DND-41 (cell line): Measurements from ENCODE around the gene TMEM59L.

Source experiments
- ATAC-seq: fragments of 200-7000 bp; cut with Tn5 transposase; 3 replicates; pipeline ENCODE4 v1.9.1; 2021; ENCODE audit warnings: low read depth; ENCODE audit not compliant: insufficient read depth
- DNase-seq: peaks from one replicate; pipeline ENCODE4 v3.0.0-alpha.2; 2020
- H2AFZ ChIP-seq: 2 replicates; pipeline ENCODE4 v1.6.0; 2012; ENCODE audit warnings: low read depth, low read length
- H3K27ac ChIP-seq: 2 replicates; pipeline ENCODE4 v1.5.1; 2012; ENCODE audit warnings: low read length, inconsistent platforms
- H3K27me3 ChIP-seq: fragments of 200-600 bp; sonication (generic); 2 replicates; pipeline ENCODE4 v1.6.0; 2012; ENCODE audit warnings: low read length, mild to moderate bottlenecking, inconsistent platforms; ENCODE audit not compliant: insufficient read depth, poor library complexity
- H3K36me3 ChIP-seq: 2 replicates; pipeline ENCODE4 v1.5.1; 2012; ENCODE audit warnings: low read length, inconsistent platforms; ENCODE audit not compliant: insufficient read depth
- H3K4me1 ChIP-seq: 2 replicates; pipeline ENCODE4 v1.5.1; 2012; ENCODE audit warnings: mild to moderate bottlenecking, low read length; ENCODE audit not compliant: insufficient read depth
- H3K4me2 ChIP-seq: 2 replicates; pipeline ENCODE4 v1.6.0; 2012; ENCODE audit warnings: mild to moderate bottlenecking, moderate library complexity, low read length, inconsistent platforms; ENCODE audit not compliant: insufficient read depth
- H3K4me3 ChIP-seq, 2 experiments: fragments of 200-600 bp in 1 of 2; shearing (Covaris generic) in 1 of 2; 2 replicates each; pipeline ENCODE4 v1.5.1; 2012 to 2016; ENCODE audit warnings: inconsistent platforms in 2 of 2, low read length in 2 of 2, mild to moderate bottlenecking in 2 of 2, low read depth in 1 of 2, moderate library complexity in 1 of 2
- H3K79me2 ChIP-seq: 2 replicates; pipeline ENCODE4 v1.6.0; 2012; ENCODE audit warnings: low read length, inconsistent platforms; ENCODE audit not compliant: insufficient read depth
- H3K9ac ChIP-seq: 2 replicates; pipeline ENCODE4 v1.6.0; 2012; ENCODE audit warnings: low read depth, mild to moderate bottlenecking, inconsistent platforms, low read length, moderate library complexity
- H3K9me3 ChIP-seq: 2 replicates; pipeline ENCODE4 v1.5.1; 2012; ENCODE audit warnings: low read length, moderate library complexity, mild to moderate bottlenecking, inconsistent platforms; ENCODE audit not compliant: insufficient read depth, severe bottlenecking
- H4K20me1 ChIP-seq: 2 replicates; pipeline ENCODE4 v1.6.0; 2012; ENCODE audit warnings: low read length; ENCODE audit not compliant: insufficient read depth
- CTCF ChIP-seq: IDR thresholded peaks from 2 replicates; pipeline ENCODE4 v1.5.1; 2012; ENCODE audit warnings: borderline replicate concordance, low read length, moderate library complexity, mild to moderate bottlenecking; ENCODE audit not compliant: poor library complexity, severe bottlenecking; ENCODE audit errors: extremely low read depth
- EZH2 ChIP-seq: IDR thresholded peaks from 3 replicates; pipeline ENCODE4 v1.6.1; 2012; ENCODE audit warnings: borderline replicate concordance, low read depth, mild to moderate bottlenecking, moderate library complexity, low read length, inconsistent platforms; ENCODE audit not compliant: severe bottlenecking

Gene TMEM59L

GRCh38 chr19:18655173-18655844 lies 42.6 kb downstream of the TMEM59L start:
- no peaks in the 10 kb centered on the region for H3K4me1 ChIP-seq
- H4K20me1 ChIP-seq = peaks cover 86% of the 10 kb centered on the region
- no peaks in the 10 kb centered on the region for H3K27me3 ChIP-seq
- no peak overlapping the region for H3K4me3 ChIP-seq
- TF ChIP-seq CTCF (no peak), EZH2 (no peak)
- DNase-seq (no peak), ATAC-seq (no peak)
- no peak overlapping the region for H3K9ac ChIP-seq
- peaks cover 71% of the 10 kb centered on the region for H3K79me2 ChIP-seq
- no peak overlapping the region for H3K27ac ChIP-seq
- no peak overlapping the region for H2AFZ ChIP-seq
- H3K36me3 ChIP-seq = peaks cover 16% of the 10 kb centered on the region
- H3K9me3 ChIP-seq = no peaks in the 10 kb centered on the region
- H3K4me2 ChIP-seq = no peak overlapping the region

- H3K27me3 ChIP-seq = no peaks in the 10 kb centered on the region
- H3K27ac ChIP-seq = no peak overlapping the region
- peaks cover 84% of the 10 kb centered on the region for H4K20me1 ChIP-seq
- ATAC-seq (no peak), DNase-seq (no peak)
- no peak overlapping the region for H3K4me3 ChIP-seq
- TF ChIP-seq CTCF (no peak), EZH2 (no peak)
- H3K36me3 ChIP-seq = peaks cover 6% of the 10 kb centered on the region
- no peak overlapping the region for H3K4me2 ChIP-seq
- no peak overlapping the region for H3K9ac ChIP-seq
- H2AFZ ChIP-seq = no peak overlapping the region
- H3K79me2 ChIP-seq = peaks cover 69% of the 10 kb centered on the region
- no peaks in the 10 kb centered on the region for H3K4me1 ChIP-seq
- no peaks in the 10 kb centered on the region for H3K9me3 ChIP-seq
Measured at GRCh38 chr19:18656337-18657086, 43.8 kb downstream of the TMEM59L start.

- Histone ChIP-seq H3K27ac (no peak overlapping the region), H3K79me2 (peaks cover 74% of the 10 kb centered on the region), H3K4me3 (no peak overlapping the region), H3K36me3 (peaks cover 10% of the 10 kb centered on the region), H3K4me2 (no peak overlapping the region), H3K9me3 (no peaks in the 10 kb centered on the region), H3K9ac (no peak overlapping the region), H3K27me3 (no peaks in the 10 kb centered on the region), H2AFZ (no peak overlapping the region), H3K4me1 (no peaks in the 10 kb centered on the region), H4K20me1 (peaks cover 86% of the 10 kb centered on the region)
- TF ChIP-seq CTCF (no peak), EZH2 (no peak)
- DNase-seq (no peak), ATAC-seq (no peak)
Measured at GRCh38 chr19:18657590-18658365, 45.1 kb downstream of the TMEM59L start.
